Skeletal muscle satellite cell (primary cell): ENCODE data around the gene NTSR1.

ENCODE experiments used
- H3K27me3 ChIP-seq: 2 replicates; pipeline ENCODE4 v1.7.0; 2013; ENCODE audit warnings: low read length; ENCODE audit not compliant: control insufficient read depth, insufficient read depth
- H3K36me3 ChIP-seq: 2 replicates; pipeline ENCODE4 v1.7.0; 2013; ENCODE audit warnings: mild to moderate bottlenecking, control low read depth, low read length; ENCODE audit not compliant: insufficient read depth
- H3K4me1 ChIP-seq: 2 replicates; pipeline ENCODE4 v1.7.0; 2013; ENCODE audit warnings: low read length; ENCODE audit not compliant: control insufficient read depth, insufficient read depth
- H3K4me2 ChIP-seq: 2 replicates; pipeline ENCODE4 v1.7.0; 2013; ENCODE audit warnings: mild to moderate bottlenecking, low read length
- H3K4me3 ChIP-seq: 2 replicates; pipeline ENCODE4 v1.7.0; 2013; ENCODE audit warnings: low read length
- H3K9ac ChIP-seq: 2 replicates; pipeline ENCODE4 v1.7.0; 2013; ENCODE audit warnings: mild to moderate bottlenecking, low read depth, low read length, moderate library complexity
- H3K9me3 ChIP-seq: replicated peaks from 2 replicates; pipeline ENCODE4 v1.7.0; 2013; ENCODE audit warnings: mild to moderate bottlenecking, control low read depth, low read length

NTSR1 gene

DNA sequence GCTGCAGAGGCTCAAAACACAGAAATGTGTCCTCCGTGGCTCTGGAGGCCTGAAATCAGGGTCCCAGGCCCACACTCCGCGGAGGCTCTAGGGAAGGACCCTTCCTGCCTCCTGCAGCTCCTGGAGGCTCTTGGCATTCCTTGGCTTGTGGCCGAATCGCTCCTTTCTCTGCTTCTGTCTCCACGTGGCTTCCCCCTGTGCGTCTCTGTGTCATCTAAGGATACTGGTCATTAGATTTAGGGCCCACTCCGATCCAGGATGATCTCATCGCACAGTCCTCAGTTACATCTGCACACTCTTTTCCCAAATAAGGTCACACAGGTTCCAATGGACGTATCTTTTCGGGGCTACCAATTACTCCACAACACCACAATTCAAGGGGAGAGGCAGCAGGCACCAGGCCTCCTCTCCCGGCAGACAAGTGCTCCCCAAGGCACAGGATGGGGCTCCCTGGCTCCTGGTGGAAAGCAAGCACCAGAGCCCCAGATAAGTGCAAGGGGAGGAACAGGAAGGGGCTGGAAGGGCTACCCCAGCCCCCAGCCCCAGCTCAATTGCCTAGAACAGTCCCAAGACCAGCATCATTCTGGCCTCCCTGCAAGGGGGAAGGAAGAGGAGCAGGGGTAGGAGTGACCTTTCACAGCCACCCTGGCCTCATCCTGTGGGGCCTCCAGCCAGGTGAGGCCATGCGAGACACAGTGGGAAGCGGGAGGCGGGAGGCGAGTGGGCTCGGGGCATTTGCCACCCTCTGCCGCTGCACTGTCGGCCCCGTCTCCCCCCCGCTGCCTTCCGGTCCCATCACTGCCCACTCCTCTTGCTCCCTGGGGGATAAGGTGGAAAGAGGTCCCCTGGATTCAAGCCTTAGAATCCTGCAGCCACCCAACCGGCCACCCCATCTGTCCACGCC, 16.3 kb downstream of the NTSR1 start:
- peaks cover 74% of the 10 kb centered on the region for H3K27me3 ChIP-seq
- H3K9ac ChIP-seq = no peak overlapping the region
- no peak overlapping the region for H3K4me2 ChIP-seq
- H3K4me3 ChIP-seq = no peak overlapping the region
- H3K36me3 ChIP-seq = no peaks in the 10 kb centered on the region
- H3K9me3 ChIP-seq = peaks cover 9% of the 10 kb centered on the region
- H3K4me1 ChIP-seq = no peaks in the 10 kb centered on the region

GRCh38 chr20:62725596-62726268, 17.1 kb downstream of the NTSR1 start:
- peaks cover 81% of the 10 kb centered on the region for H3K27me3 ChIP-seq
- no peak overlapping the region for H3K4me2 ChIP-seq
- no peak overlapping the region for H3K9ac ChIP-seq
- H3K4me1 ChIP-seq = no peaks in the 10 kb centered on the region
- H3K36me3 ChIP-seq = no peaks in the 10 kb centered on the region
- no peak overlapping the region for H3K4me3 ChIP-seq
- peaks cover 6% of the 10 kb centered on the region for H3K9me3 ChIP-seq

- Histone ChIP-seq H3K9ac (no peak overlapping the region), H3K4me3 (no peak overlapping the region), H3K4me2 (no peak overlapping the region), H3K9me3 (peaks cover under 1% of the 10 kb centered on the region), H3K27me3 (peaks cover 77% of the 10 kb centered on the region), H3K4me1 (no peaks in the 10 kb centered on the region), H3K36me3 (no peaks in the 10 kb centered on the region)
Measured at GRCh38 chr20:62726276-62726675, 17.6 kb downstream of the NTSR1 start.

- H3K9me3 ChIP-seq = no peaks in the 10 kb centered on the region
- peaks cover 71% of the 10 kb centered on the region for H3K27me3 ChIP-seq
- H3K4me2 ChIP-seq = no peak overlapping the region
- H3K4me1 ChIP-seq = no peaks in the 10 kb centered on the region
- H3K9ac ChIP-seq = no peak overlapping the region
- H3K36me3 ChIP-seq = no peaks in the 10 kb centered on the region
- H3K4me3 ChIP-seq = no peak overlapping the region
Measured at GRCh38 chr20:62726716-62727583, 18.3 kb downstream of the NTSR1 start.

DNA sequence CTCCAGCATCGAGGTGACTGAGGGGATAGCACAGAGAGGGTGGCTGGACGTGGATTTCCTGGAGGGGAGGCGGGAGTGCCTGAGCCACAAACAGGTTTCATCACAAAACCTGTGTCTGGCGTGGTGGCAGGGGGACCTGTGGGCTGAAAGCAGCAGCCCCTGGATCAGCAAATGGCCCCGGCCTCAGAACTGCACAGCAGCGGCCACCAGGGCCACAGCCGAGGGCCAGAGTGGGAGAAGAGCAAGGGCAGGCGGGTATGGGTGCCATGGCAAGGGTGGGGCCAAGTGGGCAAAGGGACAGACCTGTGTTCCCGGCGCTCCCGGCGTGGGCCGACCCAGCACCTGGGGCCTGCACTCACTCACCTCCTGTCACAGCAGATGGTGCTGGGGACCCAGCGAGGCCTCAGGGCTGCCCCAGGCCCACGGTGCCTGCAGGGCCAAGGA, 19.0 kb downstream of the NTSR1 start:
- Histone ChIP-seq H3K27me3 (peaks cover 69% of the 10 kb centered on the region), H3K36me3 (no peaks in the 10 kb centered on the region), H3K4me1 (no peaks in the 10 kb centered on the region), H3K4me3 (no peak overlapping the region), H3K9me3 (no peaks in the 10 kb centered on the region), H3K9ac (no peak overlapping the region), H3K4me2 (no peak overlapping the region)

GRCh38 chr20:62728028-62728780, 19.6 kb downstream of the NTSR1 start:
- Histone ChIP-seq H3K27me3 (peaks cover 68% of the 10 kb centered on the region), H3K9ac (no peak overlapping the region), H3K4me3 (no peak overlapping the region), H3K9me3 (no peaks in the 10 kb centered on the region), H3K36me3 (no peaks in the 10 kb centered on the region), H3K4me2 (no peak overlapping the region), H3K4me1 (no peaks in the 10 kb centered on the region)

- no peaks in the 10 kb centered on the region for H3K36me3 ChIP-seq
- no peaks in the 10 kb centered on the region for H3K9me3 ChIP-seq
- no peak overlapping the region for H3K4me3 ChIP-seq
- H3K4me1 ChIP-seq = no peaks in the 10 kb centered on the region
- H3K27me3 ChIP-seq = peaks cover 68% of the 10 kb centered on the region
- no peak overlapping the region for H3K4me2 ChIP-seq
- no peak overlapping the region for H3K9ac ChIP-seq
Measured at GRCh38 chr20:62728781-62729300, 20.2 kb downstream of the NTSR1 start.

DNA sequence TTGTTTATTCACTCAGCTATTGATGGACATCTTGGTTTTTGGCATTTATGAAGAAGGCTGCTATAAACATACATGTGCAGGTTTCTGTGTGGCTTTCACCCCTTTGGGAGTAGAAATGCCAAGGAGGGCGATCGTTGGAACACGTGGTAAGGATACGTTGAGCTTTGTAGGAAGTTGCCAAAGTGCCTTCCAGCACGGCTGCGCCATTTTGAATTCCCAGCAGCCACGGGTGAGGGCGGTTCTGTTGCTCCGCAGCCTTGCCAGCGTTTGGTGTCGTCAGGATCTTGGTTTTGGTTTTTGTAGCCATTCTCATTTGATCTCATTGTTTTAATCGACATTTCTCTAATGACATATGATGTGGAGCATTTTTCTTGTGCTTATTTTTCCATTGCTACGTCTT, 21.8 kb downstream of the NTSR1 start:
- H3K9ac ChIP-seq = no peak overlapping the region
- H3K36me3 ChIP-seq = no peaks in the 10 kb centered on the region
- H3K4me3 ChIP-seq = no peak overlapping the region
- no peaks in the 10 kb centered on the region for H3K9me3 ChIP-seq
- H3K4me1 ChIP-seq = peaks cover 3% of the 10 kb centered on the region
- H3K27me3 ChIP-seq = peaks cover 60% of the 10 kb centered on the region
- H3K4me2 ChIP-seq = no peak overlapping the region

DNA sequence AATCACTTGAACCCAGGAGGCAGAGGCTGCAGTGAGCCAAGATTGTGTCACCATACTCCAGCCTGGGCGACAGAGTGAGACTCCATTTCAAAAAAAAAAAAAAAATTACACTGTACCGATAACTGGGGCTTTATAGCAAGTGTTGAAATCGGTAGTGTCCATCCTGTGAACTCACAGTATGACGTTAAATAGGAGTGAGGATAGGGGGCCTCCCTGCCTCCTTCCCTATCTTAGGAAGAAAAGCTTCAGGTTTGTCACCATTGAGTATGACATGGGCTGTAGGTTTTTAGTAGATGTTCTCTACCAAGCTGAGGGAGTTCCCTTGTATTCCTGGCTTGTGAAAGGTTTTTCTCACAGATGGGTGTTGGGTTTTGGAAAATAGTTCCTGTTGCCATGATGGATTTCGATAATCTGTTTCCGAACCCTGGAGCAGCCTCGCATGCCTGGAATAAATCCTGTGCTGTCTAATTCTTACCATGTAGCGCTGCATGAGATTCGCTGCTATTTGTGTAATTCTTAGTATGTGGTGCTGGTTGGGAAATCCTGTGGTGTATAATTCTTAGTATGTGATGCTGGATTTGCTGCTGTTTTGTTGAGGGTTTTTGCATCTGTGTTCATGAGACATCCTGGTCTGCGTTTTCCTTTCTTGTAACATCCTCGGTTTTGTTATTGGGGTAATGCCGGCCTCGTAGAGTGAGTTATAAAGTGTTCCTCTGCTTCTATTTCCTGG, 23.6 kb downstream of the NTSR1 start:
- H3K9me3 ChIP-seq = no peaks in the 10 kb centered on the region
- peaks cover 51% of the 10 kb centered on the region for H3K27me3 ChIP-seq
- no peak overlapping the region for H3K9ac ChIP-seq
- no peaks in the 10 kb centered on the region for H3K36me3 ChIP-seq
- H3K4me2 ChIP-seq = no peak overlapping the region
- H3K4me1 ChIP-seq = peaks cover 5% of the 10 kb centered on the region
- no peak overlapping the region for H3K4me3 ChIP-seq

DNA sequence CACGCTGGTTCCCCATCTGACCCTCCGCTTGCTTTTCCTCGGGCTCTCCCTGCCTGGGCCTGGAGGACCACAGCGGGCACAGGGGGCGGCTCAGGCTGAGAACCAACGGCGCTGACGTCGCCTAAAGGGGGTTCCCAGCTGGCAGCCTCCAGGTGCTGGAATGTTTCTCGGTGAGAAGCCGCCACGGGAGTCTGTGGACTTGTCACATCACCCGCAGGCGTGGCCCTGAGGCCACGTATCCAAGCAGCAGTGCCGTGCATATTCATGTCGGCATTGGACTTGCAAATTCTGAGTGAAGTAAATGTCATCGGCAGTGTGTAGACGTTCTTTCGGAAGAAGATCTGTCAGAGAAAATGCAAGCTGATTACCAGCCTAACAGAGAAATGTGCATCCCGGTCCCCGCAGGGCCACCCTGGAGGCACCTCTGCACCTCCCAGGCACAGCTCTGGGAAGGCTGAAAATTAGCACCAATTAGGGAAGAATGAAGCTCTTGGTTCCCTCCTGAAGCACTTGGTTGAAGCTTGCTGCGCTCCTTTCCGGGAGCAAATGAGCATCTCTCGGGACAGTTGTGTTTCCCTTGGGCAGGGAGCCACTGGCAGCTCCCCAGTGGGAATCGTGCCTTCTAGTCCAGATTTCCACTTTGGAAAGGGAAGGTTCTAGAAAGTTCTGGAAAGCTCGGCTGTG, 24.3 kb downstream of the NTSR1 start:
- Histone ChIP-seq H3K4me3 (no peak overlapping the region), H3K9me3 (no peaks in the 10 kb centered on the region), H3K36me3 (no peaks in the 10 kb centered on the region), H3K4me1 (peaks cover 5% of the 10 kb centered on the region), H3K4me2 (no peak overlapping the region), H3K27me3 (peaks cover 45% of the 10 kb centered on the region), H3K9ac (no peak overlapping the region)
